BLaER1 treated with 17β-estradiol and CSF1 and Interleukin-3, amounts not matched to agents 10 nM and 100 nM (cell line): ENCODE data around the gene SLC6A2.

Experiments
- H3K27ac ChIP-seq, 11 experiments: shearing (Covaris generic); formaldehyde crosslinking; 2 replicates each; pipeline ENCODE4 v1.8.1; 2022
- H3K27me3 ChIP-seq, 11 experiments: shearing (Covaris generic); formaldehyde crosslinking; 2 replicates each; pipeline ENCODE4 v1.8.1; 2022
- H3K36me3 ChIP-seq, 11 experiments: shearing (Covaris generic); formaldehyde crosslinking; 2 replicates each; pipeline ENCODE4 v1.8.1; 2022
- H3K4me1 ChIP-seq, 10 experiments: shearing (Covaris generic); formaldehyde crosslinking; 2 replicates each; pipeline ENCODE4 v1.8.1; 2022
- H3K4me2 ChIP-seq, 11 experiments: shearing (Covaris generic); formaldehyde crosslinking; 2 replicates each; pipeline ENCODE4 v1.8.1; 2022
- H3K4me3 ChIP-seq, 10 experiments: shearing (Covaris generic); formaldehyde crosslinking; 2 replicates each; pipeline ENCODE4 v1.8.1; 2022
- H3K9ac ChIP-seq, 11 experiments: shearing (Covaris generic); formaldehyde crosslinking; 2 replicates each; pipeline ENCODE4 v1.8.1; 2022
- H3K9me3 ChIP-seq, 11 experiments: shearing (Covaris generic); formaldehyde crosslinking; replicated peaks in 1 of 11; 2 replicates each; pipeline ENCODE4 v1.8.1; 2022
- H4K20me1 ChIP-seq, 11 experiments: shearing (Covaris generic); formaldehyde crosslinking; 2 replicates each; pipeline ENCODE4 v1.8.1; 2022
- Cebpa-rat ChIP-seq, 11 experiments: shearing (Covaris generic); IDR thresholded peaks; 2 replicates each; pipeline ENCODE4 v1.8.1; 2022

Gene SLC6A2

DNA sequence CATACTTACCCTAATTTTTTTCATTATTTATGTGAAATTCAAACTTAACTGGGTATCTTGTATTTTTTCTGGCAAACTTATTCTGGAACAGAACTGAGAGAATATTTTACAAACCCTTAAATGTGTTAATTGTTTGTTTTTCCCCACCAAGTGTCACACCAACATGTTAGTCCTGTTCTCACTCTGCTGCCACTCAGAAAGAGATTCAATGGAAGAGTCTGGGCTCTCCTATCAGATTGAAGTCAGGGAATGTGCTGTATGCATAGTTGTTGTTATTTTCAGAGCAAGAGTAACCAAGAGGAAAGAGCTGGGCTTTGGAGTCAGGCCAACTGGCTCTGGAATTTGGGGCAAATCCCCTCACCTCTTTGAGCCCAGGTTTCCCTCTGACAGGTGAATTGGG, 43.2 kb downstream of the SLC6A2 start:
- Histone ChIP-seq H3K4me1 (0 out of 20 replicates have a peak, but pooled peaks cover 0 to 2% (median 0%) of the 10 kb centered on the region in 10 experiments), H3K9me3 (no peaks in the 10 kb centered on the region), H3K4me3 (no peak overlapping the region), H3K27ac (no peak overlapping the region), H3K4me2 (no peak overlapping the region), H3K36me3 (no peaks in the 10 kb centered on the region), H3K9ac (no peak overlapping the region), H3K27me3 (no peaks in the 10 kb centered on the region), H4K20me1 (peaks cover 0 to 7% (median 0%) of the 10 kb centered on the region in 11 experiments; a peak in 2 of 22 replicates)
- TF ChIP-seq Cebpa-rat (IDR thresholded peaks at IDR 0.05): no peak

DNA sequence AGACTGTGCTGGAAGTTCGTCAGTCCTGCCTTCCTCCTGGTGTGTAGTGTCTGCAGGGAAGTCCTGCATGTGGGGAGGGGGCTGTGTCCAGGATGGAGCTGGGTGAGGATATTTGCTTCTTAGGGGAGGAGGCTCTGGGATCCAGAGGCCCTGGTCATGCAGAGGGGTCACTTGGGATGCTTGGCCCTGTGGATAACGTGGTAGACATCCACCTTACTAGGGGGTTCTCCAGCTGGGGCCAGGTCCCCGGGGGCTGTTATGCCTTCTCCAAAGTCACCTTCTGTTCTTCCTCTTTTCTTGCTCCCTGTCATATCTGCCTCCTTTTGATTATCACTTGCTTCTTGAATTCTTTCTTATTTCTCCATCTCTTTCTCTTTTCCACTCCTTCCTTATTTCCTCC, 43.8 kb downstream of the SLC6A2 start:
- no peaks in the 10 kb centered on the region for H3K27me3 ChIP-seq
- no peak overlapping the region for H3K27ac ChIP-seq
- no peak overlapping the region for H3K4me2 ChIP-seq
- no peaks in the 10 kb centered on the region for H3K9me3 ChIP-seq
- TF ChIP-seq Cebpa-rat (IDR thresholded peaks at IDR 0.05): no peak
- no peak overlapping the region for H3K9ac ChIP-seq
- no peaks in the 10 kb centered on the region for H3K36me3 ChIP-seq
- 0 out of 20 replicates have a peak, but pooled peaks cover 0 to 2% (median 0%) of the 10 kb centered on the region in 10 experiments for H3K4me1 ChIP-seq
- peaks cover 0 to 7% (median 0%) of the 10 kb centered on the region in 11 experiments; a peak in 2 of 22 replicates for H4K20me1 ChIP-seq
- H3K4me3 ChIP-seq: no peak overlapping the region

- H3K4me2 ChIP-seq: no peak overlapping the region
- H4K20me1 ChIP-seq: peaks cover 0 to 7% (median 0%) of the 10 kb centered on the region in 11 experiments; a peak in 2 of 22 replicates
- H3K27me3 ChIP-seq: no peaks in the 10 kb centered on the region
- no peak overlapping the region for H3K4me3 ChIP-seq
- no peak overlapping the region for H3K9ac ChIP-seq
- no peaks in the 10 kb centered on the region for H3K9me3 ChIP-seq
- no peaks in the 10 kb centered on the region for H3K36me3 ChIP-seq
- no peak for TF ChIP-seq Cebpa-rat (IDR thresholded peaks at IDR 0.05)
- H3K4me1 ChIP-seq: 0 out of 20 replicates have a peak, but pooled peaks cover 0 to 2% (median 0%) of the 10 kb centered on the region in 10 experiments
- no peak overlapping the region for H3K27ac ChIP-seq
Observed at GRCh38 chr16:55700067-55700466, 44.3 kb downstream of the SLC6A2 start.

DNA sequence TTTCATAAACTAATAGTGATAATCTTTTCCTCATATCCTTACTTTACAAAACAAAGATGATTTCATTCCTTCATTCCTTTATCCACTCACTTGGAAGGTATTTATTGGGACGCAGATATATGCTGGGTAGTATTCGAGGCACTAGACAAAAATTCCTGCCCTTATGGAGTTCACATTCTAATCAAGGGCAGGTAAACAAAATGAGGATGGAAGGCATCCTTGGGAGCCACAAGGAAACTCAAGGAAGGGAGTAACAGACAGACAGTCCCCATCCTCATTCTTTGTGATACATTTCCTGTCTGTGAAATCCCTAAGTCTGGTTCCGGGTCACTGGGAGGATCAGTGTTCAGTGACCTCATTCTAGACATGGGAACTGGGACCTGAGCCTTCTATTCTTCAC, 45.2 kb downstream of the SLC6A2 start:
- Histone ChIP-seq H4K20me1 (peaks cover 0 to 7% (median 0%) of the 10 kb centered on the region in 11 experiments; a peak in 2 of 22 replicates), H3K4me2 (no peak overlapping the region), H3K27ac (no peak overlapping the region), H3K4me1 (0 out of 20 replicates have a peak, but pooled peaks cover 0 to 2% (median 0%) of the 10 kb centered on the region in 10 experiments), H3K9ac (no peak overlapping the region), H3K4me3 (no peak overlapping the region), H3K36me3 (no peaks in the 10 kb centered on the region), H3K27me3 (no peaks in the 10 kb centered on the region), H3K9me3 (no peaks in the 10 kb centered on the region)
- no peak for TF ChIP-seq Cebpa-rat (IDR thresholded peaks at IDR 0.05)

DNA sequence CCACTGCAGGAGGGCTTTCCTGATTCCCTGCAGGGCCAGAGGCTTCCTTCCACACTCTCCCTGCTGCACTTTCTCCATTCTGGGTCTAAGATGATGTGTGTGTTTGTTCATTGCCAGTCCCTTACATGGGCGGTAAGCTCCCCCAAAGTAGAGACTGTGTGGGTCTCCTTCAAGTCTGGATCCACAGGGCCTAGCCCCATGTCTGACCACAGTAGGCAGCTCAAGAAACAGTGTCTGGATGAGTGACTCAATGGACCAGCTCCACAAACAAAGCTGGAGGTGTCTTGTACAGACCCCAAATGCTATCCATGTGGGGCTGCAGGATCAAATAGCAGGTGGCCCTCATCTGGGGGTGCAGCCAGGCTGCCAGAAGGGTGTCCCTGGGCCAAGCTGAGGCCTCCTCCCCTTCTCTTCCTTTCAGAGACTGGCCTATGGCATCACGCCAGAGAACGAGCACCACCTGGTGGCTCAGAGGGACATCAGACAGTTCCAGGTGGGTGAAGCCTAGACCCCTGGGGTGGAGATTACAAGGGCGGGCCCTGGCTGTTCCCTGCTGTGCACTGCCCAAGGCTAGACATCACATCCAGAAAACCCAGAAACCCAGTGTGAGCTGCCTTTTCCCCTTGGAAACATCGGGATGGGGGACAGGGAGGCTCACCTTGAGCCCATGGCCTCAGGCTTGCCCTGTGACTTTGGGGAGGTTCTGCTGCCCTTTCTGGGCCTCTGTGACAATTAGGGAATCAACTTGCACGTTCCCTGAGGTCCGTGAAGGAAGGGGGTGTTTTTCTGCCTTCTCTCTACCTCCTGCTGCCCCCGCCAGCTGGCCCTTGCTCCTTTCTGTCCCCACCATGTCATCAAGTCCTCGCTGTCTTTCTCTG, 45.9 kb downstream of the SLC6A2 start:
- no peak overlapping the region for H3K4me3 ChIP-seq
- H4K20me1 ChIP-seq: peaks cover 0 to 7% (median 0%) of the 10 kb centered on the region in 11 experiments; a peak in 2 of 22 replicates
- no peaks in the 10 kb centered on the region for H3K27me3 ChIP-seq
- no peak for TF ChIP-seq Cebpa-rat (IDR thresholded peaks at IDR 0.05)
- H3K4me1 ChIP-seq: 0 out of 20 replicates have a peak, but pooled peaks cover 0 to 2% (median 0%) of the 10 kb centered on the region in 10 experiments
- H3K9me3 ChIP-seq: no peaks in the 10 kb centered on the region
- no peaks in the 10 kb centered on the region for H3K36me3 ChIP-seq
- H3K4me2 ChIP-seq: no peak overlapping the region
- no peak overlapping the region for H3K27ac ChIP-seq
- no peak overlapping the region for H3K9ac ChIP-seq

DNA sequence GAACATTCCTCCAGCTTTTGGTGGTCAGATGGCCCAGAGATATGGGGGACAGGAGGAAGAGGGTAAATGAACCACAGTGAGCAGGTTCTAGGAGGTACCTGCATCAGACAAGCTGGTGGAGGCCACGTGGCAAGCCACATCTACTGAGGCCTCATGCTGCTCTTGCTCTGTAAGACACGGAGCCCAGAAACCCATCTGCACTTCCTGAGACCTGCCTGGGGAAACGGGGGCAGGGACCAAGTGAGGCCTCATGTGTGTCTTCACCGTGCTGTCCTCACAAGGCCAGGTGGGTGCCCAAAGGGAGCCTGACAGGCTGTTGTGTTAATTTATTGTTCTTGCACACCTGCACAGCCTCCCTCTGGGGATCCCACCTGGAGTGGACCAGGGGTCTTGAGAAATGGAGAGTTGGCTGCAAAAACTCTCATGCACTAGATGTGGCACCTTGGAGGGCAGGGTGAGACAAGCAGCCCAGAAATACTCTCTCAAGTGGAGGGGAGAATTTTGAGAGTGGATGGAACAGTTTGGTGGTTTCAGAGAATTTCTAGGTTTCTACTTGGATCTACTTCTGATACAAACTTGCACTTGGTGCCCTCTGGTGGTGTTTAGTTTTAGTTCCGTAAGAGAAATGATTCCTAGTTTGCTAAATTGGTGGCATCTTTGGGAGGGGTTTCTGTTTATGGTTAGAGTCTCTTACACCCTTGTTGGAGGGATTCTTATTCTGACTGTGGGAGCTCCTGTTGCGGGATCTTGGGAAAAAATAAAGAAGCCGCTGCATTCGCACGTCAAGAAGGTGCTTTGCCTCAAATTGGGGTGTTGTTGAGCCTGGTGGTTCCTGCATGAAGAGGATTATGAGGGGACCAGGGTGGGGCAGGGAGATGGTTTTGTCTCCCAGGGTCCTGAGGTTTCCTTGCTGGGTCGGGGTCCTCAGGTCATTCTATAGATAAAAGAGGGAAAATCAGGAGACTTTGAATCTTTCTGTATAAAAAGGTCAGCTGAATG, 47.5 kb downstream of the SLC6A2 start:
- Histone ChIP-seq H3K27me3 (no peaks in the 10 kb centered on the region), H3K27ac (no peak overlapping the region), H4K20me1 (peaks cover 0 to 7% (median 0%) of the 10 kb centered on the region in 11 experiments; a peak in 2 of 22 replicates), H3K4me3 (no peak overlapping the region), H3K4me2 (no peak overlapping the region), H3K36me3 (no peaks in the 10 kb centered on the region), H3K9ac (no peak overlapping the region), H3K9me3 (no peaks in the 10 kb centered on the region), H3K4me1 (0 out of 20 replicates have a peak, but pooled peaks cover 0 to 2% (median 0%) of the 10 kb centered on the region in 10 experiments)
- TF ChIP-seq Cebpa-rat (IDR thresholded peaks at IDR 0.05): no peak

- no peak overlapping the region for H3K4me2 ChIP-seq
Observed at GRCh38 chr16:55706739-55707384, 51.1 kb downstream of the SLC6A2 start.

DNA sequence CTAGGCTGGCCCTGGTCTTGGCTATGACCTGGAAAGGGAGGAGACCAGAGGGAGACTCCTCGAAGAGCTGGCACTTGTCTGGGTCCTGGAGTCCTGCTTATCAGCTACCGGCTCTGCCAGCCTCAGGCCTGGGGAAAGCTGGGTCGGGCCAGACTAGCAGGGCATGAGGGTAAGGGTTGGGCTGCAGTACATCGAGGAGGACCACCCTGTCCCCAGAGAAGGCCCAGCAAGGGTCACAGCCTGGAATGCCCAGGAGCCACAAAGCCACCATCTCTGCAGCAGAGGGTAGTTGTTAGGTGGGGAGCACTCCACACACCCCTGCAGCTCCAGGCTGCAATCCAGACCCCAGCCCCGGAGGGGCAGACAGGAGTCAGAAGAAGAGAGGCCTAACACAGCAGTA, 54.0 kb downstream of the SLC6A2 start:
- Histone ChIP-seq H3K4me3 (no peak overlapping the region), H4K20me1 (peaks cover 0 to 21% (median 0%) of the 10 kb centered on the region in 11 experiments; a peak in 3 of 22 replicates), H3K9me3 (no peaks in the 10 kb centered on the region), H3K4me2 (no peak overlapping the region), H3K36me3 (no peaks in the 10 kb centered on the region), H3K4me1 (no peaks in the 10 kb centered on the region), H3K27ac (no peak overlapping the region), H3K27me3 (no peaks in the 10 kb centered on the region), H3K9ac (no peak overlapping the region)
- TF ChIP-seq Cebpa-rat (IDR thresholded peaks at IDR 0.05): no peak

More at GRCh38 chr16:55706739-55707384, 51.1 kb downstream of the SLC6A2 start:
- no peaks in the 10 kb centered on the region for H3K27me3 ChIP-seq
- H3K9me3 ChIP-seq: no peaks in the 10 kb centered on the region
- H3K4me1 ChIP-seq: 0 out of 20 replicates have a peak, but pooled peaks cover 0 to 2% (median 0%) of the 10 kb centered on the region in 10 experiments
- no peak overlapping the region for H3K4me3 ChIP-seq
- H3K9ac ChIP-seq: no peak overlapping the region
- H3K27ac ChIP-seq: no peak overlapping the region
- no peaks in the 10 kb centered on the region for H3K36me3 ChIP-seq
- no peak for TF ChIP-seq Cebpa-rat (IDR thresholded peaks at IDR 0.05)
- H4K20me1 ChIP-seq: peaks cover 0 to 17% (median 0%) of the 10 kb centered on the region in 11 experiments; a peak in 3 of 22 replicates
